CD8-positive, alpha-beta memory T cell (primary cell): Measurements from ENCODE around the gene ATP6V1F. TPM values are rescaled to one million over a fixed set of nuclear protein-coding genes. Genes with fewer than 3 reads are reported as not detected.
"Not testable (repeated sequence)": the region's sequence is repeated elsewhere in the genome, so short reads cannot be mapped to it uniquely, and the experiment has no call there.

Source experiments
- CTCF ChIA-PET: fragments of 350-600 bp; sonication (Branson Sonifier 250); formaldehyde crosslinking; loops from one replicate; lab custom pipeline; 2021; ENCODE audit warnings: antibody characterized with exemption; lab: Charles Lee
- POLR2A ChIA-PET: fragments of 350-600 bp; sonication (Branson Sonifier 250); formaldehyde crosslinking; loops from one replicate; lab custom pipeline; 2021; ENCODE audit warnings: antibody characterized with exemption; lab: Charles Lee
- DNase-seq, 5 donors: peaks; one replicate each; pipeline versions ENCODE4 v3.0.0 to v3.0.0-alpha.2; 2020 to 2022; ENCODE audit warnings: mixed read lengths in 1 of 5
- H3K27ac ChIP-seq: one replicate; pipeline ENCODE4 v1.7.0; 2013; ENCODE audit warnings: low read depth, mild to moderate bottlenecking, low read length, moderate library complexity
- H3K27me3 ChIP-seq: 2 replicates; pipeline ENCODE4 v1.7.0; 2013; ENCODE audit warnings: low read length, mild to moderate bottlenecking; ENCODE audit not compliant: insufficient read depth, poor library complexity, severe bottlenecking
- H3K36me3 ChIP-seq: 2 replicates; pipeline ENCODE4 v1.7.0; 2013; ENCODE audit warnings: mild to moderate bottlenecking, low read length, moderate library complexity; ENCODE audit not compliant: insufficient read depth
- H3K4me1 ChIP-seq: 2 replicates; pipeline ENCODE4 v1.7.0; 2013; ENCODE audit warnings: mild to moderate bottlenecking, low read length, moderate library complexity; ENCODE audit not compliant: insufficient read depth
- H3K4me3 ChIP-seq: 2 replicates; pipeline ENCODE4 v1.7.0; 2013; ENCODE audit warnings: mild to moderate bottlenecking, low read length
- H3K9me3 ChIP-seq: 2 replicates; pipeline ENCODE4 v1.7.0; 2013; ENCODE audit warnings: mild to moderate bottlenecking, low read length
- H3K27ac Mint-ChIP-seq, 8 donors: one replicate each; pipeline ENCODE4 v1.8.0; 2020 to 2021; ENCODE audit warnings: mixed read lengths in 8 of 8, mild to moderate bottlenecking in 6 of 8, inconsistent platforms in 3 of 8, moderate library complexity in 3 of 8
- H3K27me3 Mint-ChIP-seq, 2 donors: one replicate each; pipeline ENCODE4 v1.8.0; 2020 to 2021; ENCODE audit warnings: mixed read lengths in 2 of 2, mild to moderate bottlenecking in 1 of 2, moderate library complexity in 1 of 2
- H3K36me3 Mint-ChIP-seq, 3 donors: one replicate each; pipeline ENCODE4 v1.8.0; 2020 to 2021; ENCODE audit warnings: mixed read lengths in 3 of 3, inconsistent platforms in 1 of 3, mild to moderate bottlenecking in 1 of 3
- H3K4me1 Mint-ChIP-seq, 3 donors: one replicate each; pipeline ENCODE4 v1.8.0; 2020 to 2021; ENCODE audit warnings: mixed read lengths in 3 of 3, inconsistent platforms in 1 of 3, mild to moderate bottlenecking in 1 of 3
- H3K4me3 Mint-ChIP-seq, 7 donors: one replicate each; pipeline ENCODE4 v1.8.0; 2020 to 2021; ENCODE audit warnings: mixed read lengths in 7 of 7, mild to moderate bottlenecking in 6 of 7, moderate library complexity in 4 of 7, inconsistent platforms in 2 of 7
- H3K9me3 Mint-ChIP-seq, 5 donors: one replicate each; pipeline ENCODE4 v1.8.0; 2020 to 2022; ENCODE audit warnings: mixed read lengths in 5 of 5, mild to moderate bottlenecking in 3 of 5, moderate library complexity in 2 of 5, inconsistent platforms in 1 of 5
- polyA plus RNA-seq: library from polyadenylated mRNA; unstranded; fragments of 300-500 nt; fragmentation: Illumina TruSeq; gene quantifications from one replicate; pipeline ENCODE4 v1.2.3, GENCODE V29; 2021
- total RNA-seq, 2 experiments: library from RNA; stranded (reverse); gene quantifications; one replicate each; pipeline ENCODE4 v1.2.3, GENCODE V29; 2021

ATP6V1F gene
- total and polyA plus RNA-seq, 3 experiments from 2014 or later: 145 to 295 (median 147) TPM

GRCh38 chr7:128910569-128910945 lies 47.9 kb downstream of the ATP6V1F start, which contains the start of gene KCP:
Gene KCP (minus strand): TSS chr7:128910709. CDS start chr7:128910676, 33 bp downstream.
- Mint-ChIP-seq H3K36me3 (no peaks in the 10 kb centered on the region), H3K27me3 (peaks cover 38 to 67% of the 10 kb centered on the region in 2 donors), H3K27ac (peak within 1 kb of the TSS in 1 of 8 donors; percentile 58), H3K9me3 (no peaks in the 10 kb centered on the region), H3K4me3 (no peak within 1 kb of the TSS), H3K4me1 (peaks cover 6 to 13% (median 12%) of the 10 kb centered on the region in 3 donors)
- no peaks in the 10 kb centered on the region for H3K36me3 ChIP-seq
- CTCF ChIA-PET: interaction anchor here (1.6 to 2.1 kb wide), 3 partner anchors 27 to 253 kb away, joined by 3 to 5 read pairs (median 4); no protein-coding TSS in a partner anchor
- no peaks in the 10 kb centered on the region for H3K9me3 ChIP-seq
- no peak within 1 kb of the TSS for H3K27ac ChIP-seq
- peak in 1 of 5 donors; percentile 32 for DNase-seq
- H3K4me1 ChIP-seq: no peaks in the 10 kb centered on the region
- peaks cover 16% of the 10 kb centered on the region for H3K27me3 ChIP-seq
- H3K4me3 ChIP-seq: no peak within 1 kb of the TSS
- POLR2A ChIA-PET: no interaction called here

GRCh38 chr7:128911423-128912031 lies 48.9 kb downstream of the ATP6V1F start:
- Histone ChIP-seq H3K4me3 (no peak overlapping the region), H3K27ac (no peak overlapping the region), H3K36me3 (no peaks in the 10 kb centered on the region), H3K27me3 (peaks cover 19% of the 10 kb centered on the region), H3K4me1 (no peaks in the 10 kb centered on the region), H3K9me3 (no peaks in the 10 kb centered on the region)
- Mint-ChIP-seq H3K27me3 (peaks cover 40 to 64% of the 10 kb centered on the region in 2 donors), H3K36me3 (no peaks in the 10 kb centered on the region), H3K9me3 (no peaks in the 10 kb centered on the region), H3K4me3 (no peak overlapping the region), H3K27ac (no peak overlapping the region), H3K4me1 (peaks cover 7 to 17% (median 13%) of the 10 kb centered on the region in 3 donors)
- POLR2A ChIA-PET: no interaction called here
- DNase-seq: peak in 1 of 5 donors; percentile 21
- CTCF ChIA-PET: interaction anchor here (1.6 kb wide), 2 partner anchors 180 to 252 kb away, joined by 3 to 4 read pairs; no protein-coding TSS in a partner anchor

- H3K27me3 Mint-ChIP-seq: peaks cover 42 to 68% of the 10 kb centered on the region in 2 donors
- peaks cover 7 to 19% (median 13%) of the 10 kb centered on the region in 3 donors for H3K4me1 Mint-ChIP-seq
- CTCF ChIA-PET: no interaction called here
Observed at GRCh38 chr7:128912281-128912680, 49.6 kb downstream of the ATP6V1F start.

GRCh38 chr7:128912709-128913495 lies 50.2 kb downstream of the ATP6V1F start:
- peaks cover 44 to 67% of the 10 kb centered on the region in 2 donors for H3K27me3 Mint-ChIP-seq
- H3K9me3 ChIP-seq, H3K36me3 Mint-ChIP-seq, H3K4me1 ChIP-seq, H3K27ac Mint-ChIP-seq, H3K4me3 Mint-ChIP-seq, CTCF ChIA-PET, H3K27ac ChIP-seq, H3K9me3 Mint-ChIP-seq, POLR2A ChIA-PET, H3K36me3 ChIP-seq, H3K4me3 ChIP-seq: not testable (repeated sequence)
- H3K27me3 ChIP-seq: peaks cover 24% of the 10 kb centered on the region
- H3K4me1 Mint-ChIP-seq: peaks cover 7 to 19% (median 13%) of the 10 kb centered on the region in 3 donors
- DNase-seq: peak in 1 of 5 donors; percentile 14

More at GRCh38 chr7:128912281-128912680, 49.6 kb downstream of the ATP6V1F start:
- Mint-ChIP-seq H3K9me3 (no peaks in the 10 kb centered on the region), H3K27ac (no peak overlapping the region), H3K36me3 (no peaks in the 10 kb centered on the region), H3K4me3 (no peak overlapping the region)
- Histone ChIP-seq H3K27me3 (peaks cover 24% of the 10 kb centered on the region), H3K36me3 (no peaks in the 10 kb centered on the region), H3K4me1 (no peaks in the 10 kb centered on the region), H3K27ac (no peak overlapping the region), H3K9me3 (no peaks in the 10 kb centered on the region), H3K4me3 (no peak overlapping the region)
- POLR2A ChIA-PET: no interaction called here
- DNase-seq: peak in 1 of 5 donors; percentile 17

- ChIA-PET CTCF (no interaction called here), POLR2A (no interaction called here)
- Mint-ChIP-seq H3K4me3 (peak overlapping the region in 1 of 7 donors; percentile 22), H3K36me3 (no peaks in the 10 kb centered on the region), H3K4me1 (peaks cover 7 to 19% (median 13%) of the 10 kb centered on the region in 3 donors), H3K9me3 (no peaks in the 10 kb centered on the region), H3K27ac (no peak overlapping the region), H3K27me3 (peaks cover 47 to 65% of the 10 kb centered on the region in 2 donors)
- Histone ChIP-seq H3K9me3 (no peaks in the 10 kb centered on the region), H3K27ac (no peak overlapping the region), H3K36me3 (no peaks in the 10 kb centered on the region), H3K27me3 (peaks cover 24% of the 10 kb centered on the region), H3K4me3 (no peak overlapping the region), H3K4me1 (no peaks in the 10 kb centered on the region)
- DNase-seq: peak in 1 of 5 donors; percentile 44
Observed at GRCh38 chr7:128913870-128914565, 51.4 kb downstream of the ATP6V1F start.

GRCh38 chr7:128914566-128915151 lies 52.0 kb downstream of the ATP6V1F start:
- no peaks in the 10 kb centered on the region for H3K9me3 Mint-ChIP-seq
- POLR2A ChIA-PET: no interaction called here

GRCh38 chr7:128915271-128915819 lies 52.7 kb downstream of the ATP6V1F start:
- no peaks in the 10 kb centered on the region for H3K36me3 ChIP-seq
- Mint-ChIP-seq H3K9me3 (no peaks in the 10 kb centered on the region), H3K27me3 (peaks cover 36 to 55% of the 10 kb centered on the region in 2 donors), H3K4me3 (peak overlapping the region in 6 of 7 donors; percentile 55 to 82 (median 65)), H3K4me1 (peaks cover 7 to 19% (median 13%) of the 10 kb centered on the region in 3 donors), H3K27ac (peak overlapping the region in 1 of 8 donors; percentile 64), H3K36me3 (no peaks in the 10 kb centered on the region)
- H3K27ac ChIP-seq: no peak overlapping the region
- ChIA-PET POLR2A (no interaction called here), CTCF (no interaction called here)
- no peak overlapping the region for H3K4me3 ChIP-seq
- peak in 1 of 5 donors; percentile 30 for DNase-seq
- peaks cover 24% of the 10 kb centered on the region for H3K27me3 ChIP-seq
- no peaks in the 10 kb centered on the region for H3K4me1 ChIP-seq
- no peaks in the 10 kb centered on the region for H3K9me3 ChIP-seq

More at GRCh38 chr7:128914566-128915151, 52.0 kb downstream of the ATP6V1F start:
- DNase-seq: peak in 1 of 5 donors; percentile 42
- Mint-ChIP-seq H3K27me3 (peaks cover 40 to 59% of the 10 kb centered on the region in 2 donors), H3K4me1 (peaks cover 7 to 19% (median 13%) of the 10 kb centered on the region in 3 donors), H3K27ac (no peak overlapping the region), H3K4me3 (peak overlapping the region in 3 of 7 donors; percentile 22 to 54 (median 37)), H3K36me3 (no peaks in the 10 kb centered on the region)
- H3K4me3 ChIP-seq: no peak overlapping the region
- no peaks in the 10 kb centered on the region for H3K4me1 ChIP-seq
- no peak overlapping the region for H3K27ac ChIP-seq
- H3K36me3 ChIP-seq: no peaks in the 10 kb centered on the region
- H3K9me3 ChIP-seq: no peaks in the 10 kb centered on the region
- CTCF ChIA-PET: no interaction called here
- H3K27me3 ChIP-seq: peaks cover 24% of the 10 kb centered on the region
